GM12865 (cell line): ENCODE measurements around the gene PWP1.
A peak's percentile ranks its signal among the peaks of the same experiment; 100 is the strongest.

Source experiments
- DNase-seq: peaks from one replicate; pipeline ENCODE4 v3.0.0; 2010; ENCODE audit warnings: low read depth
- H3K4me3 ChIP-seq: 2 replicates; pipeline ENCODE4 v1.5.1; 2011; ENCODE audit warnings: mild to moderate bottlenecking, low read depth, low read length, control low read depth
- TF ChIP-seq, protein P1 (sequence below): IDR thresholded peaks from 2 replicates; pipeline ENCODE4 v1.5.1; 2011; ENCODE audit warnings: low read length, control low read depth, low read depth, inconsistent platforms; ENCODE audit not compliant: insufficient read depth; ENCODE audit errors: missing control alignments

PWP1 gene

DNA sequence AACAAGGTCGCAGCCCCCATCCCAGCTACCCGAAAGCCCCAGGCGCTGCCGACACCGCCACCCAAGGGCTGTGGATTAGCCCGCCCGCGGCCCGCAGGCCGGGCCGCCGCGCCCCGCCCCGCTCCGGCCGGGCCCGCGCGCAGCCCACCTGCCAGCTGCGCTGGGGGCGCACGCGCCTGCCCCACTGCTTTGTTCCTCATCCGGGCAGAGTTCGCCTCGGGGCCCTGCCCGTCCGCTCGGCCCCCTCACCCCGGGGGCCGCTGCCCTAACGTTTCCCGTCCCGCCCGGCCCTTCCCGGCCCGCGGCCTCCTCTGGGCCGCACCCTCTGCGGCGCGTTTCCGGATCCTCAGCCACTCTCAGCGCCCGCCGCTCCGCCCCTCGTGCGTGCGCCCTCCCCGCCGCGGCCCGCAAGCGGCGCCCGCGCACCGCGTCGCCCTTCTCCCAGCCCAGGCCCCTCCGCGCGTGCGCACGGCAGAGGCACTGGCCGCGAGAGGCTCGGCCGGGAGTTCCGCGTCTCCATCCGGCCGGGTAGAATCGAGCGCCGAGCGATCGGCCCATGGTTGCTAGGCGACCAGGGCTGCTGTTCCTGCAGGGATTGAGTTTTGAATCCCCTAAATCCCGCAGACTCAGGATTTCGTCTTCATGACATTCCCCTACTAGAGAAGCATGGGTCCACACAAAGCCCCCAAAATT is 75.4 kb downstream of the PWP1 start, which contains the start of gene PRDM4:
Gene PRDM4 (minus strand): TSS at position 329 of the 693 bp plus-strand sequence. CDS start 622 bp downstream, outside the sequence.
- peak; percentile 96 for DNase-seq
- peak within 1 kb of the TSS; percentile 75 for H3K4me3 ChIP-seq
- TF ChIP-seq, protein P1, sequence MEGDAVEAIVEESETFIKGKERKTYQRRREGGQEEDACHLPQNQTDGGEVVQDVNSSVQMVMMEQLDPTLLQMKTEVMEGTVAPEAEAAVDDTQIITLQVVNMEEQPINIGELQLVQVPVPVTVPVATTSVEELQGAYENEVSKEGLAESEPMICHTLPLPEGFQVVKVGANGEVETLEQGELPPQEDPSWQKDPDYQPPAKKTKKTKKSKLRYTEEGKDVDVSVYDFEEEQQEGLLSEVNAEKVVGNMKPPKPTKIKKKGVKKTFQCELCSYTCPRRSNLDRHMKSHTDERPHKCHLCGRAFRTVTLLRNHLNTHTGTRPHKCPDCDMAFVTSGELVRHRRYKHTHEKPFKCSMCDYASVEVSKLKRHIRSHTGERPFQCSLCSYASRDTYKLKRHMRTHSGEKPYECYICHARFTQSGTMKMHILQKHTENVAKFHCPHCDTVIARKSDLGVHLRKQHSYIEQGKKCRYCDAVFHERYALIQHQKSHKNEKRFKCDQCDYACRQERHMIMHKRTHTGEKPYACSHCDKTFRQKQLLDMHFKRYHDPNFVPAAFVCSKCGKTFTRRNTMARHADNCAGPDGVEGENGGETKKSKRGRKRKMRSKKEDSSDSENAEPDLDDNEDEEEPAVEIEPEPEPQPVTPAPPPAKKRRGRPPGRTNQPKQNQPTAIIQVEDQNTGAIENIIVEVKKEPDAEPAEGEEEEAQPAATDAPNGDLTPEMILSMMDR, result peak; percentile 70

DNA sequence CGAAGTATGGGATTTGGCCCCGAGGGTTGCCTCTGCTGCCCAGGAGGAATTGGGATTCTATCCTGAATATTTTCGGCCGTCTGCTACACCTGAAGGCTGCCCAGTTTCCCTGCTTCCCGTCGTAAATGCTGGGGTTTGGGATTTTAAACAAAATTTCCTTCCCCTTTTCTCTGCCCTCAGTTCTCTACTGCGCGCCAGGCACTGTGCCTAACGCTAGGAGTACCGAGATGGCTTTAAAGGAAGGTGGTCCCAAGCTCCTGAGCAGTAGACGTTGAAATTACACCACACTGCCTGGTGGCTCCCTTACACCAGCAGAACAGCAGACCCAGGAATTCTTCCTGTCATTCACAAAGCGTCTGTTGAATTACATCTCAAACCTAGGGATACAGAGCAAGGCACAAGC is 75.9 kb downstream of the PWP1 start:
- peak overlapping the region; percentile 58 for H3K4me3 ChIP-seq
- TF ChIP-seq, protein P1, result no peak
- DNase-seq, result no peak
